Measurements from ENCODE around the gene TMEM273.
"Not testable (repeated sequence)": the region's sequence is repeated elsewhere in the genome, so short reads cannot be mapped to it uniquely, and the experiment has no call there.

The TMEM273 gene

DNA sequence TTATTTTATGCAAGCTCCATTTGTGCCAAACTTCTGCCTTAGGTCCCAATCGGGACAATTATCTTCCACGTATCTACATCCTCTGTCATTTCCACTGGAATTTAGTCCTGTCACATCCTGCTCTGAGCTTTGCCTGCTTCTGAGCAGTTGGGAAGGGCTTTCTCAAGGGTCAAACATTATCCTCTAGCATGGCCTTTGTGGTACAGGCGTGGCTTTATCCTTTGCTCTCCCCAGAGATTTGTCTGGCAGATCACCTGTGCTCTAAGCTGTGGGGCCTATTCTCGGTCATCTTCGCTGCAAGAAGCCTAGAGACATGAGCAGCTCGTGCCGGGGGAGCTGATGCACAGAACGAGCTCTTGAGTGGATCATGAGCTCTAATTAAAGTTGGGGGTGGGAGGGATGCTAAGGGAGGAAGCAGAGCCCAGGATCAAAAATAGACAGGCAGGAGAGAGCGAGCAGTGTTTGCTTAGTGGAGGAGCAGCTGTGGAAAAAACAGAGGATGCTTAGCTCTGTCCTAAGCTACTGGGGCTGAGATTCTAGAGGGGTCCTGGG lies 19.8 kb upstream of the TMEM273 start:
- FAIRE-seq (no peak), DNase-seq (ENCODE audit: insufficient read length, low spot score) (no peak)
- TF ChIP-seq, protein P1, sequence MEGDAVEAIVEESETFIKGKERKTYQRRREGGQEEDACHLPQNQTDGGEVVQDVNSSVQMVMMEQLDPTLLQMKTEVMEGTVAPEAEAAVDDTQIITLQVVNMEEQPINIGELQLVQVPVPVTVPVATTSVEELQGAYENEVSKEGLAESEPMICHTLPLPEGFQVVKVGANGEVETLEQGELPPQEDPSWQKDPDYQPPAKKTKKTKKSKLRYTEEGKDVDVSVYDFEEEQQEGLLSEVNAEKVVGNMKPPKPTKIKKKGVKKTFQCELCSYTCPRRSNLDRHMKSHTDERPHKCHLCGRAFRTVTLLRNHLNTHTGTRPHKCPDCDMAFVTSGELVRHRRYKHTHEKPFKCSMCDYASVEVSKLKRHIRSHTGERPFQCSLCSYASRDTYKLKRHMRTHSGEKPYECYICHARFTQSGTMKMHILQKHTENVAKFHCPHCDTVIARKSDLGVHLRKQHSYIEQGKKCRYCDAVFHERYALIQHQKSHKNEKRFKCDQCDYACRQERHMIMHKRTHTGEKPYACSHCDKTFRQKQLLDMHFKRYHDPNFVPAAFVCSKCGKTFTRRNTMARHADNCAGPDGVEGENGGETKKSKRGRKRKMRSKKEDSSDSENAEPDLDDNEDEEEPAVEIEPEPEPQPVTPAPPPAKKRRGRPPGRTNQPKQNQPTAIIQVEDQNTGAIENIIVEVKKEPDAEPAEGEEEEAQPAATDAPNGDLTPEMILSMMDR (IDR thresholded peaks at IDR 0.05; ENCODE audit: insufficient read depth, missing control alignments) = no peak

DNA sequence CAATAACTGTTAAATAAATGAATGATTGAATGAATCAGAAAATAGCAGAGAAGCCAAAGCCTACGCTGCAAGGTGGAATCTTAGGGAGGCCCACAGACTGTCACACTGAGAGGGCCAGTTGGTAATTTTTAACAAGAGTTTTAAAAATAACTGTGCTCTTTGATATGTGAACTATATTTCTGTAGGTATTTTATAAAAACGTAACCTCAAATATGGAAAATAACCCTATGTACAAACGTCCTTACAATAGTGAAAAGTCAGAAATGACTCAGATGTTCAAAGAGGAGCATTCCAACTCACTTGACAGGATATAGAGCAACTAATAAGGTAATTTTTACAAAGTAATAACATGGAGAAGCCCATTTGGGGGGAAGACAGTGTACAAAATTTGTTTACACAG lies 18.9 kb upstream of the TMEM273 start:
- FAIRE-seq (no peak), DNase-seq (ENCODE audit: insufficient read length, low spot score) (no peak)
- TF ChIP-seq, protein P1 (IDR thresholded peaks at IDR 0.05; ENCODE audit: insufficient read depth, missing control alignments) = no peak

DNA sequence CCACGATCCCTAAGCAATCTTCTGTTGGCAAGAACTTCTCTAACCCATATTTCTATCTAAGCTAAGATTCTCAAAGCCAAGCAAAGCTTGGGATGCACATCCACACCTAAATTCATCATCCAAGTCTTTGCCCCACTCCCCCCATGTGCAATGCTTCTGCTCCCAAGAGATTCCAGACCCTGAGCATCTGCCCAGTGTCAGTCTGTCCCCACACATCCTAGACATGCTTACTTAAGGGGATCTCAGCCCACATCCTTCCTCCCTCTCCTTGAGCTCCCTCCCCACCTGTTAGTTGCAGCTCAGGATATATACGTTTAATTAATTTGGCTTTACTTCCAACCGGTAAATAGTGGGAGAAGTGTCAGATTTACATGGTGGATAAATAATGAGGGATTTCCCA lies 17.0 kb upstream of the TMEM273 start:
- DNase-seq (ENCODE audit: insufficient read length, low spot score) (no peak), FAIRE-seq (no peak)
- TF ChIP-seq, protein P1 (IDR thresholded peaks at IDR 0.05; ENCODE audit: insufficient read depth, missing control alignments) = no peak

DNA sequence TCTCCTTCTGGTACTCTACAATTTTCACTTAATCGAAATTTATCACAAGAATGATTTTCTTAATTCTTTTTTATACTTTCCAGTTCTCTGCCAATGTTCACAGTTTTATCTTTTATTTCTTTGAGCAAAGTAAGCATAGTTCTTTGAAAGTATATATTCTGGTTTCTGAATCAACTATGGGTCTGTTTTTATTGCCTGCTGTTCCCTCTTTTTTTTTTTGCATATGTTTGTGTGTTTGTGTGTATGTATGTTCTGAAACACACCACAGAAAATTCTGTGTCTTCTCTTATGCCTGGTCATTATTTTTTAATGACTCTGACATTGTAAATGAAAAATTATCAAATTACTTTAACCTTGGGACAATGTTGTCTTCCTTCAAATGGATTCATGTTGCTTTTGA lies 15.9 kb upstream of the TMEM273 start:
- TF ChIP-seq, protein P1 (IDR thresholded peaks at IDR 0.05; ENCODE audit: insufficient read depth, missing control alignments) = no peak
- DNase-seq (ENCODE audit: insufficient read length, low spot score) (no peak), FAIRE-seq (no peak)

DNA sequence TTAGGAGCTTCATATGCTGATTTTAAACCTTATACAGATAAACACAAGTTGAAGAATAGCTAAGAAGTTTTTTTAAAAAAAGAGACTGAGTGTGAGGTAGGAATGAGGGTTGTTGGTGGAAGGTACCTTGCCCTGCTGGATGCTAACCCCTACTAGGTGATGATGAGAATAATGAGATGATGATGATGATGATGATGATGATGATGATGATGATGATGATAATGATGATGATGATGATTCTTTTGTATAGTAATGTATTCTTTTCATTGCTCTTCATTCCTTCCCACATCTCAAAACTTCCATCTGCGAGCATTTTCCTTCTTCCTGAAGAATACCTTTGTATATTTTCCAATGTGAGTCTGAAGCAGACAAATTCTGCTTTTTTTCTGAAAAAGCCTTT lies 14.1 kb upstream of the TMEM273 start:
- no peak for DNase-seq (ENCODE audit: insufficient read length, low spot score)
- TF ChIP-seq, protein P1 (IDR thresholded peaks at IDR 0.05; ENCODE audit: insufficient read depth, missing control alignments) = no peak
- no peak for FAIRE-seq

DNA sequence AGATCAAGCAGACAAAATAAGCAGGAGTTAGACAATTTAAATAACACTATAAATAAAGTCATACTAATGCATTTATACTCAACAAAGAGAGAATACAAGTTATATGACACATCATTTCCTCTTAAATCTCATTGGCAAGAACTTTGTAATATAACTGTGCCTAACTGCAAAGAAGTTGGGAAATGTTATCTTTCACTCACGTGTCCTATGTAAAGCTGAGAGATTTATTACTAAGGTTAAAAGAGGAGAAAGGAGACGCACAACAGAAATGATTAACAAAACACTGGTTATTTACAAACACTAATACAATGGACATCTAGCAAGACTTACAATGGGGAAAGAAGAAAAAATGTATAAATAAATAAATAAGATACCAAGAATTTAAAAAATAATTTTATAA lies 12.7 kb upstream of the TMEM273 start:
- no peak for FAIRE-seq
- no peak for DNase-seq (ENCODE audit: insufficient read length, low spot score)

DNA sequence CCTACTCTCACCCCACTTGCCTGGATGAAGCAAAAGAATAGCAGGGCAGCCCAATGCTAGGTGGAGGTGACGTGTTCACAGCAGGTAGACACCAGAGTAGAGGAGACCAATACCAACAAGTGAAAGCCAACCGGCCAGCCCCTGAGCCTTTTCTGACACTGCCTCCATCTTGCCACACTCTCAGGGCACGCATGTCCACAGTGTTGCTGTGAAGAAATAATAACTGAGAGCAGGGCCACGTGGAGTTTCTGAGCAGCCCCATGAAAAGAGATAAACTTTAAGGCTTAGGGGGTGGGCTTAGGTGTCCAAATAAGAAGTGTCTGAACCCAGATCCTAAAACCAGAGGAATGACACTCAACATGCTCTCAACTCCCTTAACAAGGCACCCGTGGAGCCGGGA lies 9.0 kb upstream of the TMEM273 start:
- TF ChIP-seq, protein P1 (IDR thresholded peaks at IDR 0.05; ENCODE audit: insufficient read depth, missing control alignments) = no peak
- FAIRE-seq = no peak
- no peak for DNase-seq (ENCODE audit: insufficient read length, low spot score)

More for the DNA sequence above, 12.7 kb upstream of the TMEM273 start:
- TF ChIP-seq, protein P1 (IDR thresholded peaks at IDR 0.05; ENCODE audit: insufficient read depth, missing control alignments) = no peak

DNA sequence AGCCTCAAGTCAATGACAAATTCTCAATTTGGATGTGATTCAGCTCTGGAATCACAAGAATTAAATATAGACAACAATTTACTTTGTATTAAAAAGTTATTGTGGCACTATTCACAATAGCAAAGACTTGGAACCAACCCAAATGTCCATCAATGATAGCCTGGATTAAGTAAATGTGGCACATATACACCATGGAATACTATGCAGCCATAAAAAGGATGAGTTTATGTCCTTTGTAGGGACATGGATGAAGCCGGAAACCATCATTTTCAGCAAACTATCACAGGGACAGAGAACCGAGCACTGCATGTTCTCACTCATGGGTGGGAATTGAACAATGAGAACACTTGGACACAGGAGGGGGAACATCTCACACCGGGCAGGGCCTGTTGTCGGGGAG lies 7.7 kb upstream of the TMEM273 start:
- DNase-seq (ENCODE audit: insufficient read length, low spot score) = not testable (repeated sequence)

More for the DNA sequence above, 7.7 kb upstream of the TMEM273 start:
- not testable (repeated sequence) for FAIRE-seq
